Measurements from ENCODE around the gene TSHR. TPM values are rescaled to one million over a fixed set of nuclear protein-coding genes. Genes with fewer than 3 reads are reported as not detected.

Gene TSHR
- total and polyA plus RNA-seq, 2 of the 4 experiments (the other 2 are of a cell fraction): not detected

- ChIA-PET POLR2A (ENCODE audit: unreplicated experiment) (no interaction called here), CTCF (no interaction called here)
- Histone ChIP-seq H2AFZ (replicated peaks; ENCODE audit: low read length, poor library complexity) (no peak overlapping the region), H4K20me1 (ENCODE audit: insufficient read depth, low read length) (no peaks in the 10 kb centered on the region), H4K91ac (ENCODE audit: insufficient read depth, low read depth, low read length) (no peak overlapping the region), H3K79me1 (ENCODE audit: low read depth in 1 of 2, low read length in 2 of 2) (peaks cover 20 to 30% of the 10 kb centered on the region in 2 experiments), H3K18ac (ENCODE audit: low read depth, low read length) (no peak overlapping the region), H2BK15ac (ENCODE audit: low read depth, low read length) (no peak overlapping the region), H3K14ac (replicated peaks; ENCODE audit: low read depth, low read length) (no peak overlapping the region), H3K27me3 (ENCODE audit: control insufficient read depth, insufficient read depth, low read length) (no peaks in the 10 kb centered on the region), H2BK20ac (ENCODE audit: low read depth, low read length) (no peak overlapping the region), H2BK5ac (ENCODE audit: low read depth, low read length, poor library complexity, severe bottlenecking) (no peak overlapping the region), H3K27ac (ENCODE audit: insufficient read depth, low read length) (no peak overlapping the region), H3K4me1 (ENCODE audit: control insufficient read depth, insufficient read depth, low read length) (peaks cover 11% of the 10 kb centered on the region), H3K9me1 (ENCODE audit: insufficient read depth, low read length) (peaks cover 16% of the 10 kb centered on the region), H3K23ac (ENCODE audit: low read depth, low read length) (no peak overlapping the region), H3K9me3 (ENCODE audit: control insufficient read depth, insufficient read depth, low read length) (peaks cover 6% of the 10 kb centered on the region; the same call in 1 of the 2 replicates), H3K36me3 (ENCODE audit: control insufficient read depth, insufficient read depth, low read length) (no peaks in the 10 kb centered on the region), H4K8ac (ENCODE audit: low read depth in 2 of 2, low read length in 2 of 2) (no peak overlapping the region), H4K5ac (ENCODE audit: low read depth, low read length) (no peak overlapping the region), H2AK9ac (replicated peaks; ENCODE audit: low read depth, low read length, poor library complexity) (no peak overlapping the region), H2BK120ac (ENCODE audit: low read depth, low read length) (no peak overlapping the region), H3K9ac (ENCODE audit: low read depth, low read length) (no peak overlapping the region), H3K56ac (ENCODE audit: extremely low read depth, insufficient read depth, low read length) (no peak overlapping the region), H3K4ac (ENCODE audit: low read depth, low read length) (no peak overlapping the region), H2AK5ac (ENCODE audit: low read depth, low read length) (no peak overlapping the region), H3K4me2 (ENCODE audit: low read depth, low read length) (no peak overlapping the region), H3K4me3 (ENCODE audit: insufficient read depth, low read depth, low read length) (no peak overlapping the region)
- no peak for ATAC-seq (ENCODE audit: low read depth)
- dilution Hi-C loops (cut with HindIII; ENCODE audit: low sequenced_read_pairs, unreplicated experiment): no loop called here
- intact Hi-C loops (cut with micrococcal nuclease): no loop called here
- BruUV-seq (replicated peaks): no TSS peak
- DNase-seq: no peak
- TF ChIP-seq MAFK (IDR thresholded peaks at IDR 0.05; ENCODE audit: low read depth, low read length) (no peak), FOS (IDR thresholded peaks at IDR 0.05; ENCODE audit: low read depth, low read length) (no peak), NFE2L2 (IDR thresholded peaks at IDR 0.05; ENCODE audit: low read depth, low read length) (no peak)
- in situ Hi-C loops (cut with MboI; ENCODE audit: low sequenced_read_pairs): no loop called here
Observed at GRCh38 chr14:80923368-80923767, 32.1 kb upstream of the TSHR start.
